Measurements from ENCODE around the gene PALLD.

- no peak for TF ChIP-seq CTCF (IDR thresholded peaks at IDR 0.05)
- TF ChIP-seq POLR2A (IDR thresholded peaks at IDR 0.05), result no peak
Measured at GRCh38 chr4:168846414-168846813, 349.6 kb downstream of the PALLD start.

All from esophagus squamous epithelium (tissue), 4 donors.